ENCODE data around the gene DCAF4.

The DCAF4 gene

DNA sequence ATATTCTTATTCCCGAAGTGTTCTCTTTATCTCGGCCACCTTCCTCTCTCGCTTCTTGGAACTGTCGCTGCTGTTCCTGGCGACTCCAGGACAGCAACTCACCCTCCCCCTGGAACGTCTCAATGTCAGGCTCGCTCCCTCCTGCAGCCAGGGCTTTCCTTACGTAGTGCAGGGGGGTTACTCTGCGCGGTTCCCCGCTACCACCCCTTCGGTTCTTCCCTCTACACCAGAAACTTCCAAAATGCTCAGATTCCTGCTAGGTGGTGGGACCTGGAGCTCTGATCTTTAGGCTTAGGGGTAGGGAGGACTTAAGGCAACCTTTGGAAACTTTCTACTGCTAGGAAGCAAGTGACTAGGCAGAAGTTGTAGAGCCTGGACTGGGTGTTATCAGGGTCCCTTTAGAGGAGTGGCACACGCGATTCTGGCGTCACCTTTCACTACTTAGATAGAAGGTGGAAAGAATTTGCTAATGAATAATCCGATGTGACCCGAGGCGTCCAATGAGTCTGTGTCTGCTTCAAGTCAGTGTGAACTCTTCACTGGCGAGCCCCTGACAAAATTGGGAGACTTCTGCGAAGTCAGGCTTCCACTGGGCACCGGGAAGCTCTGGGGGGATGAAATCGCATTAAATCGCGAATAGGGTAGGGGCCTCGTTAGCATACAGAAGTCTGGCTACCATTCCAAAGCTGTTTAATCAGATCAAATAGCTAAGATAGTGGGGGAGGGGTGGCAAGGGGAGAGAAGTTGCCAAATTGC lies 31.5 kb upstream of the DCAF4 start:
- no peak for ATAC-seq

- no peak for ATAC-seq
Observed at GRCh38 chr14:72898448-72898847, 27.8 kb upstream of the DCAF4 start.

- no peak for ATAC-seq
Observed at GRCh38 chr14:72901361-72901760, 24.9 kb upstream of the DCAF4 start.

DNA sequence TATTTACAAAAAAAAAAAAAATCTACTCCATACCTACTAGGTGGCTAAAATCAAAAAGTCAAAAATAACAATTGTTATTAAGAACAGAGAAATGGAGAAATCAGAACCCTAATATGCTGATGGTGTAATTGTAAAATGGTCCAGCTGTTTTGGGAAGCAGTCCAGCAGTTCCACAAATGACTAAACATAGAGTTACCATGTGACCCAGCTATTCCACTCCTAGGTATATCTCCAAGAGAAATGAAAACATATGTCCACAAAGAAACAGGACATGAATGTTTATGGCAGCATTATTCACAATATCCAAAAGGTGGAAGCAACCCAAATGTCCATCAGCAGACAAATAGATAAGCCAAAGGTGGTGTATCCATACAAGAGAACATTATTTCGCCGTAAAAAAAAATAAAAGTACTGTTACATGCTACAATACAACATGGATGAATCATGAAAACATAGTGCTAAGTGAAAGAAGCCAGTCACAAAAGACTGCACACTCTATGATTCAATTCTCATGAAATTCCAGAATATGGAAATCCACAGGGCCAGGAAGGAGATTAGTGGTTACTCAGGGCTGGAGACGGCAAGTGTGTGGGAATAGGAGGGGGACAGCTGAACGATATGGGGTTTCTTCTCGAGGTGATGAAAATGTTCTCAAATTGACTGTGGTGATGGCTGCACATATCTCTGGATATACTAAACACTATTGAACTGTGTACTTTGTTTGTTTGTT lies 23.3 kb upstream of the DCAF4 start:
- ATAC-seq: no peak

- ATAC-seq: no peak
Observed at GRCh38 chr14:72903716-72904115, 22.5 kb upstream of the DCAF4 start.

GRCh38 chr14:72904218-72904617 lies 22.0 kb upstream of the DCAF4 start:
- no peak for ATAC-seq

DNA sequence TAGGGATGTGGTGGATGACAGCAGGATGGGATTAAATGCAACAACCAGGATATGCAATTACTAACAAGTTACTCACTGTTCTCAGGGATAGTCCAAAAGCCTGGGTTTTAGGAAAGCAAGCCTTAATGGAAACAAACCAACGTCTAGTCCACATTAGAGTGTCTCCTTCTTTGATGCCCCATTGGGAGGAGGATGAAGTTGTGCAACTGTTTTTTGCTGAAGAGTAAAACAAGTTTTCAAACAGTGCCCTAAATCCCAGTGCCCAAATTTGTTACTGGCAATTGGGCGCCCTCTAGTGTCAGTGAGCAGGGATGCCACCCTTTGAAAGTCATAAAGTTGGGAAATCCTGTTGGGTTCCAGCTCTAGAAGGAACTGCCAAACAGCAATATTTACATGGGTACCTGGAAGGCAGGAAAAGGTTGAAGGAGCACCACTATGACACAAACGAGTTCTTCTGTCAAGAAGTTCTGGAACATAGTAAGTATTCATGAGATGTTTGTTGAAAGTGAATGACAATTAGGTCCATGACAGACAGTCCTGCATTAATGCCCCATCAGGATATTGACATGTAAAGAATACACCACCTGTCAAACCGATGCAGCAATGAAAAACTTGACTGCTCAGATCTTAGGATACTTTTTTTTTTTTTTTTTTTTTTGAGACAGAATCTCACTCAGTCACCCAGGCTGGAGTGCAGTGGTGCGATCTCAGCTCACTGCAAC lies 21.3 kb upstream of the DCAF4 start:
- peak; percentile 48 to 55 for ATAC-seq

DNA sequence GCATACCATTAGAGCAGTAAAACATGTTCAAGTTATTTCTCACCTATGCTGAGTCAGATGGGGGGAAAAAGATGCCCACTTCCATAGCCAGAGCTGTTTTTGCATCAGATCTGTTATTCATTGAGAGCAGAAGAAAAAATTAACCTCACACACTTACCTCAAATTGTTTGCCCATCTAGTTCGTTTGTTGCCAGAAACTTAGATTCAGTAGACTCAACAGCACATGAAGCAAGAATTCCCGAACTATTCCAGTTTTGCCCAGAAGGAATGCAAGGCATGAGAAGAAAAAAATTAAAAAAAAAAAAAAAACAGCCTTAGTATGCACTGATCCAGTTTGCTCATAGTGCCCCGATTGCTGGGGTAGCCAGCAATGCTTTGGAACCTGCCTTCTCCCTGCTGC lies 19.9 kb upstream of the DCAF4 start:
- no peak for ATAC-seq

DNA sequence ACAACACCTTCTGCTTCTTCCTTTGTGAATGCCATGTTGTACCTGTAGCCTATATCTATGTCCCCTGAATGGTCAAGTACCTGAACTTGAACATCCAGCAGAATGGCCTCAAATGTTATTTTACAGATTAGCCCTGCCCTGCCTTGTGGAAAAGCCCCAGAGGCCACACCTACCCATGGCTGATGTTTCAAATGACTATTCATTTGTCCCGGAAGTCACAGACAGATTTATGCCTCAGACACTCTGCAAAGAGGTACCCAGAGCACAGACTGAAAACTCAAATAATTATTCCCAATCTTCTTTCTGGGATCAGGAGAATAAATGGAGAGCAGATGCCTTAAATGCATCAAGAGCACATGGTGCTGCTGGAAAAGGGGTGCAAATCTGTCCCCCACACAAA lies 19.4 kb upstream of the DCAF4 start:
- no peak for ATAC-seq

GRCh38 chr14:72907886-72908285 lies 18.4 kb upstream of the DCAF4 start:
- ATAC-seq: peak; percentile 38 to 43

- ATAC-seq: no peak
Observed at GRCh38 chr14:72909163-72909562, 17.1 kb upstream of the DCAF4 start.

GRCh38 chr14:72913809-72914208 lies 12.5 kb upstream of the DCAF4 start:
- no peak for ATAC-seq

DNA sequence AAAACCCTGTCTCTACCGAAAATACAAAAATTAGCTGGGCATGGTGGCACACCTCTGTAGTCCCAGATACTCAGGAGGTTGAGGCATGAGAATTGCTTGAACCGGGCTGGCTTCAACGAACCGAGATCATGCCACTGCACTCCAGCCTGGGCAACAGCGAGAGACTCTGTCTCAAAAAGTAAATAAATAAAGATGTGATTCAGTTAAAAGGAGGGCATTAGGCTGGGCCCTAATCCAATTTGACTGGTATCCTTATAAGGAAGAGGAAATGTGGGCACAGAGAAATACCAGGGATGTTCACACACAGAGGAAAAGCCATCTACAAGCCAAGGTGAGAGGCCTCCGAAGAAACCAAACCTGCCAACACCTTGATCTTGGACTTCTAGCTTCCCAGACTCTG lies 10.1 kb upstream of the DCAF4 start:
- ATAC-seq: no peak

GRCh38 chr14:72917094-72917802 lies 9.0 kb upstream of the DCAF4 start:
- no peak for ATAC-seq

DNA sequence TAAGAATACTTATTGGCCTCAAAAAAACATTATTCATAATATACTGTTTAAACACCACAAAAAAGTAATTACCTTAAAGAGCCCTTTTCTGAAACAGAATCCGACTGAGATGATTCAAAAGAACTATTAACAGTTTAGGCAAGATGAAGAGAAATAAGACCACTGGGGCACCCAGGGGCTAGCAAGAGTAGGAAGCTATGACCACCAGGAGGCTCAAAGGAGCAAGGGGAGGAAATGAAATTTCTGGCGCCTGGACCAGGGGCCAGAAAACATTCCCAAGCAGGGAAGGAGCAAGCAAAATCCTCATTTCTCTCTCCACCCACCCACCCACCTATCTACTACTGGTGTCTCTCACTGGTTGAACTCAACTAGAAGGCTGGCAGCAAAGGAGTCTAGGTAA lies 6.3 kb upstream of the DCAF4 start:
- no peak for ATAC-seq

DNA sequence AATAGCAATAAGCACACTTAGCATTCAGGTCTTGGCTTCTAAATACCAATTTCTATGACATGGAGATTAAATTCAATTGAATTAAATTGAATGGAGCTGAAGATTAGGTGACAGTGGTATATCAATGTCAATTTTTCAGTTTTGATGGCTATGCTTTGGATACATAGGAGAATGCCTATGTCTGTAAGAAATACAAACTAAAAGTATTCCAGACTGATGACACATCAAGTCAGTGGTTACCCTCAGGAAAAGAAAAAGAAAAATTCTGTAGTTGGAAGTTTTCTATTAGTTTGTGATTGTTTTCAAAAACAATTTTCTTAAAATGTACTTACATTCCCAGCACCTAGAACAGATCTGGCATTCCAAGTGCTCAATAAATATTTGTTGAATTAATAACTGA lies 4.9 kb upstream of the DCAF4 start:
- ATAC-seq: no peak

DNA sequence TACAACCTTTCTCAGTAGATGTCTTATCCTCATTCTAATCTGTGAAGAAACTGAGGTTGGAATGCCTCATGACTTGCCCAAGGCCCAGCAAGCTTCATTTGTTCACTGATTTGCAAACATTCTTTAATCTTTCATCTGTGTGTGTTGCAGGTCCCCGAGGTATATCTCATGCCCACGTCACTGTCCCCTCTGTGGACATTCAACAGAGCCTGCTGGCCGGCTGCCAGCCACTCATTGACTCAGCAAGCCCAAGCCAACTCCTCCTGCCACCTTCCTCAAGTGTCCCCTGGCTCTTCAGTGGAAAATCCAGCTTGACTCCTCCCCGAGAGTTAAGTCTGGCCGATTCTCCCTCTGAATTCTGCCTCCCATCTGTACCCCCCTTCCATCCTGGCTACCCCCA lies 1.9 kb upstream of the DCAF4 start:
- no peak for ATAC-seq

- no peak for ATAC-seq
Observed at GRCh38 chr14:72925171-72925759, 999 bp upstream of the DCAF4 start.

DNA sequence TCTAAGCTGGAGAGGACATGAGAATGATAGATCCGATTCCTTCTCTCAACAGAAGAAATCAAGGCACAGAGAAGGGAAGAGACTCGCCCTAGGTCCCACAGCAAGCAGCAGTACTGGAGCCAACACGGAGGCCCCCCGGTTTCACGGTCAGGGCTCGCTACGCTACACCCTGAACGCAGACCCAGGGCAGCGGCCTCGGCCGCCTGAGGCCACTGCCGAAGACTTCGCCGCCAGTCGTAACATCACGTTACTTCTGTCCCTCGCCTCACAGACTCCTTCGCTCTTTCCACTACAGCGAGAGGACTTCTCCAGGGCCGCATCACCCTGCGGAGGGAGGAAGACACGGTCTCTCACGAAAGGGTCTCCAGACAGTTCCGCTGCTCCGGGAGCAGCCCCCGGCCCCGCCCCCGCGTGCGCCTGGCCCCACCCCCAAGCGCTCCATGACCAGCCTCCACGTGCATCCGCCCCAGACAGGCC lies 411 bp upstream of the DCAF4 start:
- ATAC-seq: no peak

DNA sequence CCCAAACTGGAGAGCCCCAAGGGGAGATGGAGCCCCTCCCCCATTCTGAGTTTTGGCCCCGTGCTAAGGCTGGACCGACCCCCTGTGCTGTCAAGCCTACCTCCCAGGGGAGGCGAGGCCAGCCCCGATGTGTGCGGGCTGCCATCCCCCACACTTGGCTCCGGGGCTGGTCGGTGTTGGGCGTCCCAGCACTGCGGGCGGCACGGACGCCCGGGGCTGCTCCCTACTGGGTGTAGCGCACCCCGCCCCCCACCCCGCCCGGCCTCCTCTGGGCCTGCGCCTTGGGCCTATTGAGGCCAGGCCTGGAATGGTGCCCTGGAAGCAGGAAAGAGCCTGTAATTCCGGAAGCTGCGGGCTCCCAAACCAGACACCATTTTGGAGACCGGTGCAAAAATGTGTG lies 2.6 kb downstream of the DCAF4 start:
- ATAC-seq: no peak

DNA sequence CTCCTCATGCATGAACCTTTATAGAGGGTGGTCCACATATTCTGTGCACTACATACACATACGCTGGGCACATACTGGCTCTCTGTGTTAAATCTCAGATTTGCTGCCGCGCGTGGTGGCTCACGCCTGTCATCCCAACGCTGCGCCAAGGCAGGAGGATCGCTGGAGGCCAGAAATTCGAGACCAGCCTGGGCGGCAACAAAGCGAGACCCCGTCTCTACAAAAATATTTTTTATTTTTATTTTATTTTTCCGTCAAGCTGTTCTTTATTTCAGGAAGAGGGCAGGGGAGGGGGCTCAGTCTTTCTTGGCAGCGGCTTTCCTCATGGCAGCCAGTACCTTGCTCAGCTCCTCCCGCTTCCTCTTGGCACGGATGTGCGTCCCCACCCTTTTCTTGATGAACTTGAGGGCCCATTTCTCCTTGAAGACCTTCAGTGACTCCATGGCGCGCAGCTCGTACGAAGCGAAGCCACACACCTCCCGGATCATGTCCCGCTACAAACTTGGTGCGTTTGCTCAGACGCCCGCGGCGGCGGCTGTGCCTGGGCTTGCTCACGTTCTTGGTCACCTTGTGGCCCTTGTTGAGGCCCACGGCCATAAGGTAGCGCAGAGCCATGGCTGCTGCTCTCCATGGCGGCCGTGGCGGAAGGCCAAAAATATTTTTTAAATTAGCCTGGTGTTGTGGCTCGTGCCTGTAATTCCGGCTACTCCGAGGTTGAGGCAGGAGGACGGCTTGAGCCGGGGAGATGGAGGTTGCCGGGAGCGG lies 3.2 kb downstream of the DCAF4 start:
- no peak for ATAC-seq

- no peak for ATAC-seq
Observed at GRCh38 chr14:72932893-72933292, 6.6 kb downstream of the DCAF4 start.
